GM08714 (cell line): ENCODE results near the gene AKAP13.

Experiments
- H3K4me3 ChIP-seq: fragments of 200-500 bp; sonication (Bioruptor generic); 2 replicates; pipeline ENCODE4 v1.5.1; 2014; ENCODE audit warnings: mild to moderate bottlenecking, low read length, inconsistent platforms
- ZNF274 ChIP-seq: IDR thresholded peaks from 2 replicates; pipeline ENCODE4 v1.6.1; 2012; ENCODE audit warnings: mild to moderate bottlenecking, low read depth, low read length

Gene AKAP13

GRCh38 chr15:85704720-85705429, 324.5 kb downstream of the AKAP13 start:
- H3K4me3 ChIP-seq, result no peak overlapping the region; the same call in 1 of the 2 replicates
- no peak for TF ChIP-seq ZNF274

- no peak for TF ChIP-seq ZNF274
- peak overlapping the region; percentile 59 for H3K4me3 ChIP-seq
Measured at GRCh38 chr15:85706779-85707518, 326.5 kb downstream of the AKAP13 start.

GRCh38 chr15:85707519-85708338, 327.3 kb downstream of the AKAP13 start:
- no peak for TF ChIP-seq ZNF274

GRCh38 chr15:85708402-85708941, 328.1 kb downstream of the AKAP13 start:
- no peak for TF ChIP-seq ZNF274
- H3K4me3 ChIP-seq, result no peak overlapping the region

More at GRCh38 chr15:85707519-85708338, 327.3 kb downstream of the AKAP13 start:
- peak overlapping the region; percentile 59 for H3K4me3 ChIP-seq

GRCh38 chr15:85709250-85709649, 328.8 kb downstream of the AKAP13 start:
- no peak for TF ChIP-seq ZNF274
- H3K4me3 ChIP-seq, result no peak overlapping the region

DNA sequence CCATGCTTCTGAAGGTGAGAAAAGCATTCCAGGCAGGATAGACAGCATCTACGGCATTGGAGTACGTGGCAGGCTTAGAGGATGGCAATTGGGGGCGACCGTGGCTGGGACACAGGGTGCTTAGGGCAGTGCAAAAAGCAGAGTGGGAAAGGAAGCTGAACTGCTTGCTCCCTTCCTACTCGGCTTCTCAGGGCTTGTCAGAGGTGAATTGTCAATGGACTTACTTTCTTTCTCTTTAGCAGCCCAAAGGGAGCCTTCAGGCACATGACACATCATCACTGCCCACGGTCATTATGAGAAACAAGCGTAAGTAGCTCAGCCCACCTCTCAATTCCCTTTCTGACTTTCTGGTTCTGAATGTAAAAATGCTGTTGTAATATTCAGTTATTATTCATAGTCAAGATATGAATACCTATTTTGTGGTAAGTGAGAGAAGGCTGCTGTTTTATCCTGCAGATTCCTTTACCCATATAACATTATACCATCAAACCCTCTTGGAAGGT, 330.0 kb downstream of the AKAP13 start:
- no peak overlapping the region for H3K4me3 ChIP-seq
- TF ChIP-seq ZNF274, result no peak

DNA sequence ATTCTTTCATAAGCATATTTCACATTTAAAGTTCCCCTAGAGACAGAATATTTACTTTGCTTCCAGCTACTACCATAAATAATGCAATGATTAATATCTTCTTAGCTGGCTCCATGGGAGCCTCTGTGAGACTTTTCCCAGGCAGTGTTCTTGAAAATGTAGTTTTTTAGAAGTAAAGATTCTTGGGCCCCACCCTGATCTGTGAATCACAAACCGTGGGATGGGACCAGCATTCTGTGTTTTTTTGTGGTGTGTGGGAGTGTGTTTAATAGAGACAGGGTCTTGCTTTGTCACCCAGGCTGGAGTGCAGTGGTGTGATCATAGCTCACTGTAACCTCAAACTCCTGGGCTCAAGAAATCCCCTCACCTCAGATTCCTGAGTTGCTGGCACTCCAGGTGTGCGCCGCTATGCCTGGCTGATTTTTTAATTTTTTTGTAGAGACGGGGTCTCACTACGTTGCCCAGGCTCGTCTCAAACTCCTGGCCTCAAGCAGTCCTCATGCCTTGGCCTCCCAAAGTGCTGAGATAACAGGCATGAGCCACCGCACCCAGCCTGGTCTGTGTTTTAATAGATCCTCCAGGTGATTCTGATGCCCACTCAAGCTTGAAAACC, 331.3 kb downstream of the AKAP13 start:
- TF ChIP-seq ZNF274, result no peak
- H3K4me3 ChIP-seq, result no peak overlapping the region

GRCh38 chr15:85716261-85716660, 335.9 kb downstream of the AKAP13 start:
- TF ChIP-seq ZNF274, result no peak
- no peak overlapping the region for H3K4me3 ChIP-seq

DNA sequence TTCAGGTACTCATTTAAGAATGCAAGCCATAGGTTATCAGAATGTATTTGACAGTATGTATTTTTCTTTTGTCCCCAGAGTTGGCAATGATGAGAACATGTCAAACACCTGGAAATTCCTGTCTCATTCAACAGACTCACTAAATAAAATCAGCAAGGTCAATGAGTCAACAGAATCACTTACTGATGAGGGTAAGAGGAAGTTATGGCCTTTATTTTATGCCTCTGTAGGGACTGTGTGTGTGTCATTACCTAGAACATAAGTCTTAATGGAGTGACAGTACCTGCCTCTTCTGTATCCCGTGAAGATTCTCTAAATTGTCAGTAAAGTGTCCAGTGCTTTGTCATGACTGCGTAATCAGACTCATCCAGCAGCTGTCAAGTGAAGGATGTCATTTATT, 336.8 kb downstream of the AKAP13 start:
- no peak for TF ChIP-seq ZNF274
- no peak overlapping the region for H3K4me3 ChIP-seq

- no peak overlapping the region for H3K4me3 ChIP-seq
- TF ChIP-seq ZNF274, result no peak
Measured at GRCh38 chr15:85718271-85718971, 338.0 kb downstream of the AKAP13 start.

DNA sequence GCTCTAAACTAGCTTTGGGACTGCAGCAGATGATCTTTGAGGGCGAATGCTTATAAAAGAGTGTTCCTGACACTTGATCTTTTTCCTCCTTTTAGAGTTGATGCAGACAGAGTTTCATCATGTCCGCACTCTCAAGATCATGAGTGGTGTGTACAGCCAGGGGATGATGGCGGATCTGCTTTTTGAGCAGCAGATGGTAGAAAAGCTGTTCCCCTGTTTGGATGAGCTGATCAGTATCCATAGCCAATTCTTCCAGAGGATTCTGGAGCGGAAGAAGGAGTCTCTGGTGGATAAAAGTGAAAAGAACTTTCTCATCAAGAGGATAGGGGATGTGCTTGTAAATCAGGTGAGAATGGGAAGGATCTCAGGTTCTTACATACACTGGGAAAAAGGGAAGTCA, 338.6 kb downstream of the AKAP13 start:
- no peak for TF ChIP-seq ZNF274
- no peak overlapping the region for H3K4me3 ChIP-seq

DNA sequence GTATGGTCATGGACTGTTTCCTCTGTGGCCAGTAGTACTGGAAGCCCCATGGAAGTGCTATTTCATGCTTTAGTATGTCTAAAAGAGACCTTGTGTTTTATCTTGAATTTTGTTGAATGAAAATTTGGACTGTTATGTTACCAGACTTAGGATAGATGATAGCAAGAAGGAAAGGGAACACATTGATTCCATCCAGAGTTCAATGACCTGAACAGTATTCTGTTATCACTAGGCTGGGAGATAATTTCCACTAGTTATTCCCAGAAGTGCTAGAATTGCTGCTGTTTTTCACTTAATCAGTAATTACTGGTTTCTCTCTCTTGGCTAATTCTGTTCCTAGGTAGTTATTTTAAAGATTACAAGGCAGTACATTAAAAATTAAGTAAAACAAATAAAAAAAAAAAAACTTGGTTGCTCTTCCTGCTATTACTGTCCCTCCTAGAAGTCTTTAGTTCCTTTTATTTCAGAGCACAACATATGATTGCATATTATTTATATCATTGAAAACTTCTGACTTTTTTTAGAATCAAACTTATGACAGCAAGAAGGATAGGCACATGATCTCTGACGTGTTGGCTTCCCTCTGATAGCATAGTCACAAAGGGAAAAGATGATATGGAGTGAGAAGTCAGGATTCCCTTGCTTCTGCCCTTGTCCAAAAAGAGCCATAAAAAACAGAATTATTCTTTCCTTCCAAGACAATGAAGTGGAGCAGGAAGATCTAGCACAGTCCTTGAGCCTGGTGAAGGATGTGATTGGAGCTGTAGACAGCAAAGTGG, 342.2 kb downstream of the AKAP13 start:
- H3K4me3 ChIP-seq, result no peak overlapping the region
- no peak for TF ChIP-seq ZNF274
